22Rv1 (cell line): ENCODE results near the gene STXBP5.

ENCODE experiments used
- ZFX ChIP-seq: fragments of 450-650 bp; IDR thresholded peaks from 2 replicates; pipeline ENCODE4 v1.6.1; 2017; ENCODE audit warnings: antibody characterized with exemption, borderline replicate concordance
- TF ChIP-seq, protein P1 (sequence below): fragments of 450-650 bp; IDR thresholded peaks from 2 replicates; pipeline ENCODE4 v1.5.1; 2017; ENCODE audit warnings: mild to moderate bottlenecking

DNA sequence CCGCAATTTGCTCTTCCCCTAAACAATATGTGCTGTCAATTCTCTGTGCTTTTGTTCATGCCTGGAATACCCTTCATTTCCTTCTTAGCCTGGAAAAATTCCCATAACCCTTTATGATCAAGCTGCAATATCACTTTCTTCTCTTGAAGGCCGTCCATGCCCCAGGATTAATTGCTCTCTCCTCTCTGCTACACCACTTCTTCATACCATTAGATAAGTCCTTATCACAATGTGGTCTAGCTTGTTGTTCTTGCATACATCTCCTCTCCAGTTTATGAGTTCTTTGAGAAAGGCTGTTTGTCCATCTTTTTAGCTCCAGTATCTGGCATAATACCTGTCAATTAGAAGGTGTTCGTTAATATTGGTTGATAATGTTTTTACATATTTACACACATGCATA lies 193.1 kb downstream of the STXBP5 start:
- TF ChIP-seq, protein P1, sequence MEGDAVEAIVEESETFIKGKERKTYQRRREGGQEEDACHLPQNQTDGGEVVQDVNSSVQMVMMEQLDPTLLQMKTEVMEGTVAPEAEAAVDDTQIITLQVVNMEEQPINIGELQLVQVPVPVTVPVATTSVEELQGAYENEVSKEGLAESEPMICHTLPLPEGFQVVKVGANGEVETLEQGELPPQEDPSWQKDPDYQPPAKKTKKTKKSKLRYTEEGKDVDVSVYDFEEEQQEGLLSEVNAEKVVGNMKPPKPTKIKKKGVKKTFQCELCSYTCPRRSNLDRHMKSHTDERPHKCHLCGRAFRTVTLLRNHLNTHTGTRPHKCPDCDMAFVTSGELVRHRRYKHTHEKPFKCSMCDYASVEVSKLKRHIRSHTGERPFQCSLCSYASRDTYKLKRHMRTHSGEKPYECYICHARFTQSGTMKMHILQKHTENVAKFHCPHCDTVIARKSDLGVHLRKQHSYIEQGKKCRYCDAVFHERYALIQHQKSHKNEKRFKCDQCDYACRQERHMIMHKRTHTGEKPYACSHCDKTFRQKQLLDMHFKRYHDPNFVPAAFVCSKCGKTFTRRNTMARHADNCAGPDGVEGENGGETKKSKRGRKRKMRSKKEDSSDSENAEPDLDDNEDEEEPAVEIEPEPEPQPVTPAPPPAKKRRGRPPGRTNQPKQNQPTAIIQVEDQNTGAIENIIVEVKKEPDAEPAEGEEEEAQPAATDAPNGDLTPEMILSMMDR = no peak
- TF ChIP-seq ZFX = no peak
